Stromal cell of bone marrow (primary cell): ENCODE results near the gene HOXB9.

Source experiments
- DNase-seq: peaks from one replicate; pipeline ENCODE4 v3.0.0-alpha.2; 2012; ENCODE audit warnings: low read depth

Gene HOXB9

GRCh38 chr17:48610282-48611211, 15.6 kb downstream of the HOXB9 start, which contains the start of gene HOXB7:
Gene HOXB7 (minus strand): TSS chr17:48611017. CDS start chr17:48610918, 99 bp downstream.
- DNase-seq = no peak

DNA sequence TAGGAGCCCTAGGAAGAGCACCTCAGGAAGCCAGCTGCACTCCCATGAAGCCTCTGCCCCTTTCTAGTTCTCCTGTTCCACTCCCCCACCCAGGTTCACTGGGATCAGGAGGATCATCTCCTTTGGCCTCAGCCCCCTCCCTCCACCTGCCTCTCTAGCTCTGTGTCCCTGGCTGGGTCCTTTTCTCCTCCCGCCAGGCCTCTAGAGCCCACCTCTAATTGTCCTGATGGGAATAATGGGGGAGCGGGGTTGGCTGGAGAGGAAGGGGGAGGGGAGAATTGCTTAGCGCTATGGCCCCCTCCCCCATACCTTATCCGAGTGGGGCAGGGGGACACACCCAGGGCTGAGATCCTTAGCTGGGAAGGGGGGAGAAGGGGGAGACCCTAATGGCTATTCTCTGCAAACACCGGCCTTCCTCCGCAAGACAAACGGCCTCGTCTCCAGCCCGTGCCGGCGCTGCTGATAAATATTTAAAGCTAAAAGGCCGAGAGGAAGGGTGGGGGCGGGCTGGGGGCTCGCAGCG, 16.3 kb downstream of the HOXB9 start:
- DNase-seq = no peak

DNA sequence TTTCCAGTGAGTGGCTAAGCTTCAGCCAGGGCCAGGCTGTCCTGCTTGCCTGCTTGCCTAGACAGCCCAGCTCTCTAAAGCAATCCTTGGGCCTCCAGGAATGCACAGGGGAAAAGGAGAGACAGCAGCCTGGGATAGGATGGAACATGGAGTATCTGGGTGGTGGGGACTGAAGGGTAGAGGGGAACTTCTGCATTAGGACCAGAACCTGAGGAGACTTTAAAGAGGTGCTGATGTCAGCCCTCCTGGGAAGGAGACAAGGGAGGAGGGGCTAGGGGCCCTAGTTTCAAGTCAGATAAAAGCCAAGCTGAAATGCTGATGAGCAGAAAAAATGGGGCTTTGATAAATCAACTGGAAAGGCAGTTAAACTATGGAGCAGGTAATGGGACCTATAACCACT, 17.1 kb downstream of the HOXB9 start:
- DNase-seq = no peak

- no peak for DNase-seq
Observed at GRCh38 chr17:48608494-48608834, 17.7 kb downstream of the HOXB9 start.

GRCh38 chr17:48606892-48607614, 19.1 kb downstream of the HOXB9 start:
- no peak for DNase-seq

DNA sequence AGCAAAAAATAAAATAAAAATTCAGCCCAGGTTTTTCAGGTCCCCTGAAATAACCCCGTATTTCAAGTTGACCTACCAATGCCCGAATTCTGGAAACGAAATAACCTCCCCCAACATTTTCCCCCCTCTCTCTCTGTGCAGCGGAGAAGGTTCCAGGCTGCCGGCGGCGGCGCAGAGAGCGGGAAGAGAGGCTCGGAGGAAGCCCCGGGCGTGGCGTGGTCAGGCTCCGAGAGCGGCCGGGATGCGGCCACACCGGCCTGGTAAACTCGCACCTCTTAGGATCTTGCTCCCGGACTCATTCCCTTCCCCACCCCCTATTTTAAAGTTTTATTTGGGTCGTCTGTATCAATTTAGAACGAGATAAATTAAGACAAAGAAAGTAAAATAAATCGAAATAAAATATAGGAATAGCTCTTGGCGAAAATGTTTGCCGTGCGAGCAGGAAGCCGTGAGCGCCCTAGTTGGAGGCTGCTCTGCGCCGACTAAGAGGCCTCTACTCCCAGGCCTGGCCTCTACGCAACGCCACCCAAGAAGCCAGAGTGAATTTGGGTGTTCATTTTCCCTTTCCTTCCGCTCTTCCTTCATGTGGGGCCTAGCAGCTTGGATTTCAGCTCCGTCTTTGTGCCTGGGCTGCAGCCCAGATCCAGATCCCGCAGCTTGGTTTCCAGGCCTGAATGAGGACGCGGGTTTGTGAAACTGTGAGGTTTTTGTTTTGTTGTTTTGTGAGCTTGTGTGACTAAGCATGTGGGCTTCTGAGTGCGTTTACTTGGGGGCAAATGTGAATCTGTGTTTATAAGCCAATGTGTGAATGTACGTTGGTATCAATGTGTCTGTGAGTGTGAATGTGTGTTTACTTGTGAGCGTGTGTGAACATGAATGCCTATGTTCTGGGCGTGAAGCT, 19.9 kb downstream of the HOXB9 start:
- DNase-seq = no peak

DNA sequence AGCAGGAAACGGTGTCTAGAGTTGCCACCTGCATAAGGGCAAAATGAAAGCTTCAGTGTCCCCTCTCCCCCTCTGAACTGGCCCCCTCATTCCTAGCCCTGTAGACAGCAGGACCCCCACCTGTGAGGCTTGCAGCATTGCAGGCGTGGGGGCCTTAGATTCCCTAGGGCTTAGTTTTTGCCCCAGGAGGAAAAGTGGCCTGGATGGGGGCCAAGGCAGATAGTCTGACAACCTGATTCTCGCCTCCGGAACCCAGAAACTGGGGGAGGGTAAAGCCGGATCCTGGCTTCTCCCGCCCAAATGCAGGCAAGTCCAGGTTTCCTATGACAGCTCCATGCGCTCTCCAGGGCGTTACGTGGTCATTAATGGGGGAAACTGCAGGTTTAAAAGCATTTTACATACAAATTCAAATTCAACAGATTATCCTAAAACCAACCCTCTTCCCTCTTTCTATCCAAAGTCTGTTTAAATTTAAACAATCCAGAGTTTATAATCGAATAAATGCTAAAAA, 20.7 kb downstream of the HOXB9 start:
- no peak for DNase-seq

GRCh38 chr17:48604770-48605329, 21.3 kb downstream of the HOXB9 start, which contains the start of gene HOXB6:
Gene HOXB6 (minus strand): TSS chr17:48604986. CDS start chr17:48598150, 6,836 bp downstream.
- no peak for DNase-seq

DNA sequence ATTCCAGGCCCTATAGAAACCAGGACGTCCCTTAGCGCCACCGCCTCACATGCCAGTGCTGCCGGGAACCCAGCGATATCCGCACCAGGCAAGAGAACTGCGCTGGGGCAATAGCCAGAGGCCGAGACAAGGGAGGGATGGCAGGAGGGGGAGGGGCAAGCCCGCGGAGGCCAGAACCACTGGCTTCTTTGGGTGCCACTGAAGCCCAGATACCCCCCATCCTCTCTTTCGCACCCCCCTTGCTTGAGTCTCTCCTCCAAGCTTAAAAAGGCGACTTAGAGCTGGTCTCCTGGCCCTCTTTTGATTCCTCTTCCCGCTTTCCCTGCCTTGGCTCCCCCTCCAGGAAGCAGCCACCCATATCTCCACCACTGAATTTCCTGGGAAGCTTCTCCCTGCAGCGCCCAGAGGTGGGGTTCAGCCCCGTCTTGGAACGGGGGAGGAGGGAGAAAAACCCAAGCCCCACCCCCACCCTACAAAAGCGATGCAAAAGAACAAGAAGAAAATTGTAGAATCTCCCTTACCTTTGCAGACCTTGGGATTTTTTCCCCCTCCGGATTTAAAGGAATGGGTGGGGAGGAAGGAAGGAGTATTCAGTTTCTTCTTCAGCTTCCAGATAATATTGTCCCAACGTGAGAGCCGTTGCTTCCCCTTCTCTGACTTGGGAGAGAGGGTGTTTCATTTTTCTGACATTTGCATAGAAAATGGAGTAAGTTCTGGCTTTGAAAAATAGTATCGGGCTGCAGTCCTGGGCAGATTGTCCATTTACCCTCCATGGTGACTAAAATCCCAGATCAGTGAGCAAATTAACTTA, 22.0 kb downstream of the HOXB9 start:
- no peak for DNase-seq

- no peak for DNase-seq
Observed at GRCh38 chr17:48601539-48602425, 24.4 kb downstream of the HOXB9 start.

DNA sequence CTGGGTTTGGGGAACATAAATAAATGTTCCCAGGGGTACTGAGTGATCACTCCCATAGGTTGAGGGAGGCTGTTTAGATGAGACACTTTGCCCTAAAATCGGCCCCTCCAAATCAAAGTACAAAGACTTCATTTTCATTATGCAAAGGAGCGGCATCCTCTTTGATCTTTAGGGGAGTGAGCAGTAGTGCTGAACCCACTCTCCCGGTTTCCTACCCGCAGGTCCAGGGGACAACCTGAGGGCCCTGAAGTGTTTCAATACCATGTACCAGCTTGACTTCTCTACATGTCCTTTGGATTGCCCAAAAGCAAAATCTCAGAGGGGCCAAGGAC, 25.0 kb downstream of the HOXB9 start:
- DNase-seq = no peak

DNA sequence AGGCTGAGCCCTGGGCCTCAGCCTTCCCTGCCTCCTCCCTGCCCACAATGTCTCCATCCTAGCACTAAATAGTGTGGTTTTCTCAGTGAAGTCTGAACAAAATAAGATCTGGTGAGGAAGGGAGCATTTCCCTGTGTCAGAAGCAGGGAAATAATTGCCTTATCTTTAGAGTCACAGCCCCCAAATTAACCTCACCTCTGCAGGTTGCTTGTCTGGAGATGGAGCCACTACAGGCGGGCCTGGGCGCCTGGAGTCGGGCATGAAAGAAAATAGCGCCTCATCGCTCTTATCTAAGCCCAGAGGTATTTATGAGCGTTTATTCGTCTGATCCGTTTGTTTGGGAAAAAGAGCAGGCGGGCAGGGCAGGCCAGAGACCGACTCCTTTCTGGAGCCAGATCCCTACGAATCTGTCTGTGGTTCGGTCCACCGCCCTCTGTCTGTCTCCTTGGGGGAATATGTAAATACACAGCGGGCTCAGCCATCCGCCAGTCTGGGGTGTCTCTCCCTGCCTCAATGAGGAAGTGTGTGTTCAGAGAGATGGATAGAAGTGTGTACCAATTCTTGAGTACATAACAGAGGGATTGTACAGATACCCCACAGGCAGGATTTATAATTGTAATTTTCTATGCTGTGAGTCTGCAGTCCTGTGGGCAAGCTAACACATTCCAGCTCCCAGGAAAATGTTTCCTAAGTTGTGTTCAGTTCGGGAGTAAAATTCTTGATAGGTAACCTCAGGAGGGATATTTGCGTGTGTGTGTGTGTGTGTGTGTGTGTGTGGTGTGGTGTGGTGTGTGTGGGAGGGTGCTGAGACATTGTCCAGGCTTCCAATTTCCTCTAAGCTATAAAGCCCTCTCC, 25.7 kb downstream of the HOXB9 start:
- no peak for DNase-seq

GRCh38 chr17:48599354-48599753, 26.8 kb downstream of the HOXB9 start:
- no peak for DNase-seq

- DNase-seq = no peak
Observed at GRCh38 chr17:48598736-48599135, 27.4 kb downstream of the HOXB9 start.

DNA sequence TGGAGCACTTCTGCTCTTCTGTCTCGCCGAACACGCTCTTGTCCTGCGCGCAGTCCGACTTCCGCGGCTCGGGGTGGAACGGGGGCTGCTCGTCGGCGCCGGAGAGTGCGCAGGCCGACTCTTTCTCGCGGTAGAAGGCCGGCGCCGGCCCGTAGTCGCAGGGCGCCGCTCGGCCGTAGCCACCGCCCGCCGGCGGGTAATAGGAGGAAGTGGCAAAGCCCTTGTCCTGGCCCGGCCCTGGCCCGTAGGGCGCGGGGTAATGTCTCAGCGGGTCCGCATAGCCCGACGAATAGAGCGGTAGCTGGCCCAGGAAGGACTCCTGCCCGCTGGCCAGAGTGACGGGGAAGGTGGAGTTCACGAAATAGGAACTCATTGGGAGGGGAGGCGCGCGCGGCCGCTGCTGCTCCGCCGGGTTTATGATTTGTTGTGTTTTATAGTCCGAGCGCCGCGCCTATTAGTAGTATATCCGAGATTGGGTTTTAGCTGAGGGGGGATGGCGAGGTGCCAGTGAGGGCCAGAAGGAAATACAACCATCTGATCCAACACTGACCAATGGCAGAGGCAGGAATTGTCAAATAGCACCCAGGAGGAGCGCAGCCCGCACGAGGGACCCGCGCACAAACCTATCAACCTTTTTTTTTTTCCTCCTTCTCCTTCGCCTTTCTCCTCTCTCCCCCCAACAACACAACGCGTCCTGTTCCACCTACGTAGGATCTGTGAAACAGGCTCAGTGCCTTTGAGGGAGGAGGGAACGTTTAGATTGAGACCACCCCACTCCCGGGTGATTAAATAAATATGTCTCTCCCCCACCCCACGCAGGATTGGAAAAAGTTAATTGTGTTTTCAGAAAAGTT, 28.2 kb downstream of the HOXB9 start:
- no peak for DNase-seq

DNA sequence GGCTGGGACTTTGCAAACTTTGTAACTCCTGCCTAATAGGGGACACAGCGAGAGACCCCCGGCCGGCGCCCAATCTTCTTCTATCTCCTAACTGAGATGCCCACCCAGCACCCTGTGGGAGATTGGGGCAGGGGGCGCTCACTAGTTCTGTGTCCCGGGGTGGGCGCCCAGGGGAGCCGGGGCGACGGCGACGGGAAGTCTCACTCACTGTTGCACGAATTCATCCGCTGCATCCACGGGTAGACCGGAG, 28.7 kb downstream of the HOXB9 start:
- DNase-seq = no peak

GRCh38 chr17:48596735-48597527, 29.2 kb downstream of the HOXB9 start:
- DNase-seq = no peak
